Measurements from ENCODE around the gene EAF1.
"Not testable (repeated sequence)": the region's sequence is repeated elsewhere in the genome, so short reads cannot be mapped to it uniquely, and the experiment has no call there.

Gene EAF1

GRCh38 chr3:15405448-15406050 lies 21.8 kb upstream of the EAF1 start:
- peak in 2 of 5 experiments; percentile 20 to 69 for DNase-seq

- no peak for DNase-seq
Observed at GRCh38 chr3:15409239-15409638, 18.2 kb upstream of the EAF1 start.

- no peak for DNase-seq
Observed at GRCh38 chr3:15409774-15410173, 17.6 kb upstream of the EAF1 start.

GRCh38 chr3:15410966-15411365 lies 16.4 kb upstream of the EAF1 start:
- not testable (repeated sequence) for DNase-seq

- no peak for DNase-seq
Observed at GRCh38 chr3:15420871-15421270, 6.5 kb upstream of the EAF1 start.

- no peak for DNase-seq
Observed at GRCh38 chr3:15426579-15427118, 749 bp upstream of the EAF1 start.

- peak in 1 of 5 experiments; percentile 15 for DNase-seq
Observed at GRCh38 chr3:15427981-15428380, 583 bp downstream of the EAF1 start.

- peak in 1 of 5 experiments; percentile 52 for DNase-seq
Observed at GRCh38 chr3:15428539-15428938, 1.1 kb downstream of the EAF1 start.

GRCh38 chr3:15429080-15429479 lies 1.7 kb downstream of the EAF1 start:
- no peak for DNase-seq

GRCh38 chr3:15430624-15431023 lies 3.2 kb downstream of the EAF1 start:
- no peak for DNase-seq

GRCh38 chr3:15431256-15431837 lies 3.9 kb downstream of the EAF1 start:
- no peak for DNase-seq

GRCh38 chr3:15433531-15433930 lies 6.1 kb downstream of the EAF1 start:
- DNase-seq, result no peak

- DNase-seq, result no peak
Observed at GRCh38 chr3:15434756-15435155, 7.4 kb downstream of the EAF1 start.

GRCh38 chr3:15436246-15436645 lies 8.8 kb downstream of the EAF1 start:
- DNase-seq, result no peak

GRCh38 chr3:15438983-15439382 lies 11.6 kb downstream of the EAF1 start:
- no peak for DNase-seq

GRCh38 chr3:15439476-15439875 lies 12.1 kb downstream of the EAF1 start:
- no peak for DNase-seq

GRCh38 chr3:15440891-15441290 lies 13.5 kb downstream of the EAF1 start:
- DNase-seq, result no peak

- no peak for DNase-seq
Observed at GRCh38 chr3:15443826-15444524, 16.6 kb downstream of the EAF1 start.

- DNase-seq, result no peak
Observed at GRCh38 chr3:15449489-15450224, 22.3 kb downstream of the EAF1 start.

GRCh38 chr3:15450438-15451215 lies 23.2 kb downstream of the EAF1 start:
- no peak for DNase-seq

GRCh38 chr3:15451216-15452113 lies 24.1 kb downstream of the EAF1 start:
- DNase-seq, result no peak
